GM12873 (cell line): ENCODE data around the gene AUTS2.

Source experiments
- CTCF ChIP-seq: IDR thresholded peaks from 2 replicates; pipeline ENCODE4 v1.5.1; 2012; ENCODE audit warnings: low read depth, mild to moderate bottlenecking, moderate library complexity, low read length, control low read depth; ENCODE audit not compliant: insufficient read depth; ENCODE audit errors: missing control alignments

Gene AUTS2

GRCh38 chr7:70700055-70700940, 1102.0 kb downstream of the AUTS2 start:
- TF ChIP-seq CTCF, result no peak

- no peak for TF ChIP-seq CTCF
These were observed 1102.7 kb downstream of the AUTS2 start for GRCh38 chr7:70700941-70701425.

- no peak for TF ChIP-seq CTCF
These were observed 1103.2 kb downstream of the AUTS2 start for GRCh38 chr7:70701477-70701876.

- no peak for TF ChIP-seq CTCF
These were observed 1103.7 kb downstream of the AUTS2 start for GRCh38 chr7:70701991-70702390.

- TF ChIP-seq CTCF, result no peak
These were observed 1105.5 kb downstream of the AUTS2 start for GRCh38 chr7:70703785-70704184.

GRCh38 chr7:70704831-70705346, 1106.6 kb downstream of the AUTS2 start:
- no peak for TF ChIP-seq CTCF

- no peak for TF ChIP-seq CTCF
These were observed 1107.9 kb downstream of the AUTS2 start for GRCh38 chr7:70706204-70706603.
